B cell (primary cell): ENCODE results near the gene PPP2R5E. TPM values are rescaled to one million over a fixed set of nuclear protein-coding genes. Genes with fewer than 3 reads are reported as not detected.
A peak's percentile ranks its signal among the peaks of the same experiment; 100 is the strongest.

ENCODE experiments used
- ATAC-seq: fragments of 200-7000 bp; cut with Tn5 transposase; one replicate; pipeline ENCODE4 v1.10.0; 2021; ENCODE audit warnings: low read depth, mild to moderate bottlenecking, moderate number of reproducible peaks, moderate library complexity
- CTCF ChIA-PET: fragments of 350-600 bp; sonication (Branson Sonifier 250); formaldehyde crosslinking; loops from one replicate; lab custom pipeline; 2021; ENCODE audit warnings: antibody characterized with exemption, inconsistent platforms; lab: Charles Lee
- POLR2A ChIA-PET: fragments of 350-600 bp; sonication (Branson Sonifier 250); formaldehyde crosslinking; loops from one replicate; lab custom pipeline; 2021; ENCODE audit warnings: antibody characterized with exemption; lab: Charles Lee
- DNase-seq: peaks from one replicate; pipeline ENCODE4 v3.0.0; 2013
- H2AFZ ChIP-seq: 2 replicates; pipeline ENCODE4 v1.6.1; 2012; ENCODE audit warnings: mild to moderate bottlenecking, low read depth, low read length; ENCODE audit not compliant: insufficient read depth, poor library complexity, severe bottlenecking
- H3K27ac ChIP-seq, 2 donors: 1 replicate in 1 of 2; 2 replicates in 1 of 2; pipeline ENCODE4 v1.5.1; 2012 to 2013; ENCODE audit warnings: low read length in 2 of 2, mild to moderate bottlenecking in 2 of 2, moderate library complexity in 1 of 2
- H3K27me3 ChIP-seq, 4 experiments: fragments of 200-600 bp in 1 of 4; sonication (generic) in 1 of 4; replicated peaks in 1 of 4; 1 replicate in 2 of 4; 2 replicates in 2 of 4; pipeline versions ENCODE4 v1.6.1 to v1.7.0; 2013 to 2016; ENCODE audit warnings: low read length in 3 of 4, mild to moderate bottlenecking in 2 of 4, mixed read lengths in 1 of 4, moderate library complexity in 1 of 4; ENCODE audit not compliant: insufficient read depth in 4 of 4, control insufficient read depth in 3 of 4; ENCODE audit errors: control extremely low read depth in 1 of 4
- H3K36me3 ChIP-seq, 2 experiments: replicated peaks in 1 of 2; 1 replicate in 1 of 2; 2 replicates in 1 of 2; pipeline versions ENCODE4 v1.6.1 to v1.7.1; 2013; ENCODE audit warnings: low read length in 1 of 2; ENCODE audit not compliant: insufficient read depth in 2 of 2, control insufficient read depth in 1 of 2; ENCODE audit errors: control extremely low read depth in 1 of 2, extremely low read depth in 1 of 2
- H3K4me1 ChIP-seq, 2 donors: fragments of 200-600 bp in 1 of 2; sonication (generic) in 1 of 2; 1 replicate in 1 of 2; 2 replicates in 1 of 2; pipeline versions ENCODE4 v1.5.1 to v1.6.1; 2013 to 2017; ENCODE audit warnings: low read length in 2 of 2; ENCODE audit not compliant: control insufficient read depth in 2 of 2, insufficient read depth in 2 of 2
- H3K4me2 ChIP-seq: replicated peaks from 2 replicates; pipeline ENCODE3; 2012; ENCODE audit warnings: mild to moderate bottlenecking, low read depth, low read length; ENCODE audit not compliant: poor library complexity, severe bottlenecking
- H3K4me3 ChIP-seq, 5 experiments: fragments of 200-600 bp in 1 of 5; sonication (generic) in 1 of 5; 1 replicate in 3 of 5; 2 replicates in 2 of 5; pipeline versions ENCODE4 v1.5.1 to v1.7.0; 2011 to 2016; ENCODE audit warnings: low read length in 4 of 5, mild to moderate bottlenecking in 4 of 5, low read depth in 2 of 5, control low read depth in 1 of 5, moderate library complexity in 1 of 5; ENCODE audit not compliant: insufficient read depth in 1 of 5; ENCODE audit errors: control extremely low read depth in 1 of 5, extremely low read depth in 1 of 5
- H3K79me2 ChIP-seq: fragments of 200-600 bp; sonication (generic); one replicate; pipeline ENCODE4 v1.6.0; 2016; ENCODE audit warnings: low read length; ENCODE audit not compliant: control insufficient read depth, insufficient read depth
- H3K9ac ChIP-seq: fragments of 200-600 bp; sonication (generic); 2 replicates; pipeline ENCODE4 v1.6.1; 2017; ENCODE audit warnings: mild to moderate bottlenecking, low read length, moderate library complexity
- H3K9me3 ChIP-seq, 3 donors: one replicate each; pipeline versions ENCODE4 v1.6.1 to v1.7.1; 2013; ENCODE audit warnings: low read length in 2 of 3; ENCODE audit not compliant: control insufficient read depth in 2 of 3, insufficient read depth in 1 of 3; ENCODE audit errors: control extremely low read depth in 1 of 3
- H4K20me1 ChIP-seq: 2 replicates; pipeline ENCODE4 v1.6.0; 2012; ENCODE audit warnings: mild to moderate bottlenecking, low read length; ENCODE audit not compliant: insufficient read depth, control insufficient read depth, poor library complexity, severe bottlenecking
- H3K27ac Mint-ChIP-seq: one replicate; pipeline ENCODE4 v1.8.0; 2021; ENCODE audit warnings: mixed read lengths
- H3K27me3 Mint-ChIP-seq: one replicate; pipeline ENCODE4 v1.8.0; 2021; ENCODE audit warnings: mixed read lengths
- H3K4me1 Mint-ChIP-seq: one replicate; pipeline ENCODE4 v1.8.0; 2021; ENCODE audit warnings: mixed read lengths
- H3K4me3 Mint-ChIP-seq: one replicate; pipeline ENCODE4 v1.8.0; 2021; ENCODE audit warnings: mixed read lengths
- H3K9me3 Mint-ChIP-seq: one replicate; pipeline ENCODE4 v1.8.0; 2022; ENCODE audit warnings: mixed read lengths; ENCODE audit not compliant: insufficient read depth
- EZH2 ChIP-seq: IDR thresholded peaks from 2 replicates; pipeline ENCODE4 v1.6.1; 2012; ENCODE audit warnings: borderline replicate concordance, low read depth, mild to moderate bottlenecking, moderate library complexity, low read length; ENCODE audit not compliant: insufficient read depth, poor library complexity, severe bottlenecking
- WGBS: methylation state at CpG from one replicate; pipeline ENCODE4 v1.1.5; 2013; ENCODE audit warnings: missing lambda C conversion rate; ENCODE audit not compliant: insufficient coverage; 5-methylcytosine and 5-hydroxymethylcytosine counted together
- intact Hi-C: fragments of 100-400 bp; cut with micrococcal nuclease; formaldehyde crosslinking; loops from one replicate; pipeline ENCODE4 v1.10.0; 2022
- polyA plus RNA-seq: library from polyadenylated mRNA; depleted of rRNA; stranded (reverse); fragments of >200 nt; gene quantifications from 2 replicates; pipeline ENCODE4 v1.2.3, GENCODE V29; 2012
- total RNA-seq, 2 donors: library from RNA; stranded (reverse); fragments of 120-200 nt in 1 of 2; gene quantifications; 1 replicate in 1 of 2; 2 replicates in 1 of 2; pipeline versions ENCODE4 v1.2.3 to v1.2.4, GENCODE V29; 2013 to 2022
- TF ChIP-seq, protein P1 (sequence below): fragments of 200-600 bp; IDR thresholded peaks from one replicate; pipeline ENCODE4 v1.8.0; 2022; ENCODE audit warnings: antibody characterized with exemption, mild to moderate bottlenecking

PPP2R5E gene
- total and polyA plus RNA-seq, 2 donors (not counting 1 experiment from before 2014, with no cell fraction given) = 6.3 to 40.6 TPM

DNA sequence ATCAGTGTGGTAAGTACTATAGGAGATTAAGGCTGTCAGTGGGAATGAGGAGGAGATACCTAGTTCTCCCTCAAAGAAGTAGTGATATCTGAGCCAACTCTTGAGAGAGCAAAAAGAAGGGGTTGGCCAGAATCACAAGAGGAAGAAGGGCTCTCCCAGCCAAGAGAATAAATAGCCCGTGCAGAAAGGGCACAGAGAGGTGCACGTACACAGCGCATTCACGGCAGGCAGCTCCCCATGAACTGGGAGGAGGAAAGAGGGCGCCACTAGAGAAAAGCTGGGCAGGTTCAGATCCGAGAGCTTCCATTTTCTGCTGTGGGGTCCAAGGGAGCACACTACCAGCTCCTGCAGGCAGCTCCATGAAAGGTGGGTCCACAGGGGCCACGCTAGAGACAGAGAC is 59.9 kb downstream of the PPP2R5E start:
- Histone ChIP-seq H4K20me1 (peaks cover 4% of the 10 kb centered on the region), H3K4me3 (no peak overlapping the region), H3K27ac (no peak overlapping the region), H2AFZ (no peak overlapping the region), H3K27me3 (no peaks in the 10 kb centered on the region), H3K79me2 (peaks cover 66% of the 10 kb centered on the region), H3K36me3 (no peaks in the 10 kb centered on the region), H3K9ac (no peak overlapping the region), H3K9me3 (no peaks in the 10 kb centered on the region), H3K4me2 (no peak overlapping the region), H3K4me1 (peaks cover 7 to 17% of the 10 kb centered on the region in 2 donors)
- peak overlapping the region; percentile 39 for H3K27ac Mint-ChIP-seq
- intact Hi-C loops = no loop called here
- H3K4me1 Mint-ChIP-seq = peaks cover 49% of the 10 kb centered on the region
- H3K27me3 Mint-ChIP-seq = no peaks in the 10 kb centered on the region
- no peak overlapping the region for H3K4me3 Mint-ChIP-seq
- no peak for TF ChIP-seq EZH2
- TF ChIP-seq, protein P1, sequence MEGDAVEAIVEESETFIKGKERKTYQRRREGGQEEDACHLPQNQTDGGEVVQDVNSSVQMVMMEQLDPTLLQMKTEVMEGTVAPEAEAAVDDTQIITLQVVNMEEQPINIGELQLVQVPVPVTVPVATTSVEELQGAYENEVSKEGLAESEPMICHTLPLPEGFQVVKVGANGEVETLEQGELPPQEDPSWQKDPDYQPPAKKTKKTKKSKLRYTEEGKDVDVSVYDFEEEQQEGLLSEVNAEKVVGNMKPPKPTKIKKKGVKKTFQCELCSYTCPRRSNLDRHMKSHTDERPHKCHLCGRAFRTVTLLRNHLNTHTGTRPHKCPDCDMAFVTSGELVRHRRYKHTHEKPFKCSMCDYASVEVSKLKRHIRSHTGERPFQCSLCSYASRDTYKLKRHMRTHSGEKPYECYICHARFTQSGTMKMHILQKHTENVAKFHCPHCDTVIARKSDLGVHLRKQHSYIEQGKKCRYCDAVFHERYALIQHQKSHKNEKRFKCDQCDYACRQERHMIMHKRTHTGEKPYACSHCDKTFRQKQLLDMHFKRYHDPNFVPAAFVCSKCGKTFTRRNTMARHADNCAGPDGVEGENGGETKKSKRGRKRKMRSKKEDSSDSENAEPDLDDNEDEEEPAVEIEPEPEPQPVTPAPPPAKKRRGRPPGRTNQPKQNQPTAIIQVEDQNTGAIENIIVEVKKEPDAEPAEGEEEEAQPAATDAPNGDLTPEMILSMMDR = no peak
- ChIA-PET POLR2A (no interaction called here), CTCF (interaction anchor here (0.7 kb wide), 1 partner anchor 287 kb away, joined by 3 read pairs; no protein-coding TSS in a partner anchor)
- DNase-seq = no peak
- 98% methylated on average over 5 of the region's 7 CpGs for WGBS
- no peaks in the 10 kb centered on the region for H3K9me3 Mint-ChIP-seq
- ATAC-seq = no peak

DNA sequence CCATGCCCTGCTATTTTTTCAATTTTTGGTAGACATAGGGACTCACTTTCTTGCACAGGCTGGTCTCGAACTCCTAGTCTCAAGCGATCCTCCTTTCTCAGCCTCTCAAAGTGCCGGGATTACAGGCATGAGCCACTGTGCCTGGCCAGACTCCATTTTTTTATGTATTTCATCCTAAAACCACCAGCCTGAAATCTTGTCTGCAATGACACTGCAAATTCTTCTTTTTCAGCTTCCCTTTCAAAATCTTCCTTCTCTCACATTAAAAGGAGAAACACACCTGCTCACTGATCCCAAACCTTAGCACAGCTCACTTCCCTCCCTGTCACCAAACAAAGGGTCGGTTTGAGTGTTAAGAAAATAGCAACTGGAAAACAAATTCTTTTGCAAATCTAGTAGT is 62.6 kb downstream of the PPP2R5E start:
- no peak overlapping the region for H3K4me3 Mint-ChIP-seq
- Histone ChIP-seq H3K9ac (no peak overlapping the region), H4K20me1 (peaks cover 5% of the 10 kb centered on the region), H3K27ac (no peak overlapping the region), H2AFZ (no peak overlapping the region), H3K36me3 (no peaks in the 10 kb centered on the region), H3K4me3 (no peak overlapping the region), H3K4me2 (no peak overlapping the region), H3K9me3 (no peaks in the 10 kb centered on the region), H3K27me3 (no peaks in the 10 kb centered on the region), H3K4me1 (peaks cover 12 to 21% of the 10 kb centered on the region in 2 donors), H3K79me2 (peaks cover 71% of the 10 kb centered on the region)
- H3K4me1 Mint-ChIP-seq = peaks cover 48% of the 10 kb centered on the region
- H3K27me3 Mint-ChIP-seq = no peaks in the 10 kb centered on the region
- H3K9me3 Mint-ChIP-seq = no peaks in the 10 kb centered on the region
- no peak for ATAC-seq
- intact Hi-C loops = no loop called here
- TF ChIP-seq EZH2 = no peak
- TF ChIP-seq, protein P1 = no peak
- CTCF ChIA-PET = interaction anchor here (0.6 kb wide), 1 partner anchor 290 kb away, joined by 3 read pairs; no protein-coding TSS in a partner anchor
- 100% methylated on average over 3 of the region's 4 CpGs for WGBS
- peak overlapping the region; percentile 80 for H3K27ac Mint-ChIP-seq
- DNase-seq = no peak
- POLR2A ChIA-PET = no interaction called here
